Naive B cell (primary cell): ENCODE data around the gene SAMD7. TPM values are rescaled to one million over a fixed set of nuclear protein-coding genes. Genes with fewer than 3 reads are reported as not detected.

Experiments
- ATAC-seq, 2 donors: fragments of 150-1000 bp; cut with Tn5 transposase; 2 replicates each; pipeline ENCODE4 v1.10.0; 2021; ENCODE audit warnings: low read depth in 2 of 2, mild to moderate bottlenecking in 2 of 2, moderate library complexity in 2 of 2
- DNase-seq: peaks from one replicate; pipeline ENCODE4 v3.0.0; 2022
- H3K27ac Mint-ChIP-seq, 6 donors: one replicate each; pipeline ENCODE4 v1.8.0; 2020 to 2022; ENCODE audit warnings: mild to moderate bottlenecking in 6 of 6, mixed read lengths in 6 of 6, moderate library complexity in 5 of 6, inconsistent platforms in 2 of 6
- H3K27me3 Mint-ChIP-seq, 3 donors: one replicate each; pipeline ENCODE4 v1.8.0; 2021 to 2022; ENCODE audit warnings: mixed read lengths in 3 of 3, mild to moderate bottlenecking in 1 of 3
- H3K36me3 Mint-ChIP-seq, 2 donors: one replicate each; pipeline ENCODE4 v1.8.0; 2020 to 2022; ENCODE audit warnings: mixed read lengths in 2 of 2, inconsistent platforms in 1 of 2, mild to moderate bottlenecking in 1 of 2
- H3K4me1 Mint-ChIP-seq, 3 donors: one replicate each; pipeline ENCODE4 v1.8.0; 2020 to 2022; ENCODE audit warnings: mixed read lengths in 3 of 3, inconsistent platforms in 1 of 3, mild to moderate bottlenecking in 1 of 3, moderate library complexity in 1 of 3
- H3K4me3 Mint-ChIP-seq, 8 donors: one replicate each; pipeline ENCODE4 v1.8.0; 2020 to 2022; ENCODE audit warnings: mild to moderate bottlenecking in 8 of 8, mixed read lengths in 8 of 8, moderate library complexity in 8 of 8, inconsistent platforms in 2 of 8
- H3K9me3 Mint-ChIP-seq, 7 donors: one replicate each; pipeline ENCODE4 v1.8.0; 2020 to 2022; ENCODE audit warnings: mixed read lengths in 7 of 7, mild to moderate bottlenecking in 5 of 7, inconsistent platforms in 2 of 7, moderate library complexity in 1 of 7
- polyA plus RNA-seq, 6 donors: library from polyadenylated mRNA; unstranded; fragments of 300-500 nt; fragmentation: Illumina TruSeq; gene quantifications; one replicate each; pipeline ENCODE4 v1.2.3, GENCODE V29; 2021; ENCODE audit warnings: low read depth in 6 of 6

The SAMD7 gene
- polyA plus RNA-seq, 6 donors from 2014 or later = 0.11 to 0.17 TPM; not detected in 4

- DNase-seq = no peak
- Mint-ChIP-seq H3K27me3 (no peaks in the 10 kb centered on the region), H3K27ac (peak overlapping the region in 1 of 6 donors; percentile 65), H3K9me3 (no peaks in the 10 kb centered on the region), H3K4me3 (no peak overlapping the region), H3K4me1 (peaks cover 0 to 13% (median 7%) of the 10 kb centered on the region in 3 donors), H3K36me3 (no peaks in the 10 kb centered on the region)
- ATAC-seq = no peak
Measured at GRCh38 chr3:169880576-169881250, 30.7 kb upstream of the SAMD7 start.

- Mint-ChIP-seq H3K36me3 (no peaks in the 10 kb centered on the region), H3K27me3 (no peaks in the 10 kb centered on the region), H3K4me3 (peak overlapping the region in 1 of 8 donors; percentile 35), H3K9me3 (no peaks in the 10 kb centered on the region), H3K4me1 (peaks cover 0 to 8% (median 2%) of the 10 kb centered on the region in 3 donors), H3K27ac (no peak overlapping the region)
- DNase-seq (no peak), ATAC-seq (no peak)
Measured at GRCh38 chr3:169886671-169887070, 24.7 kb upstream of the SAMD7 start.

GRCh38 chr3:169891886-169892285 lies 19.5 kb upstream of the SAMD7 start:
- H3K9me3 Mint-ChIP-seq = no peaks in the 10 kb centered on the region
- no peaks in the 10 kb centered on the region for H3K36me3 Mint-ChIP-seq
- peaks cover 0 to 2% (median 0%) of the 10 kb centered on the region in 3 donors for H3K4me1 Mint-ChIP-seq
- H3K27me3 Mint-ChIP-seq = no peaks in the 10 kb centered on the region
- peak overlapping the region in 2 of 6 donors; percentile 15 for H3K27ac Mint-ChIP-seq
- DNase-seq (no peak), ATAC-seq (no peak)
- no peak overlapping the region for H3K4me3 Mint-ChIP-seq

- ATAC-seq (no peak), DNase-seq (no peak)
- H3K9me3 Mint-ChIP-seq = peaks cover 0 to under 1% (median 0%) of the 10 kb centered on the region in 7 donors
- no peaks in the 10 kb centered on the region for H3K27me3 Mint-ChIP-seq
- no peak overlapping the region for H3K4me3 Mint-ChIP-seq
- peaks cover 0 to 2% (median 0%) of the 10 kb centered on the region in 3 donors for H3K4me1 Mint-ChIP-seq
- no peak overlapping the region for H3K27ac Mint-ChIP-seq
- H3K36me3 Mint-ChIP-seq = peaks cover under 1 to 2% of the 10 kb centered on the region in 2 donors
Measured at GRCh38 chr3:169894110-169894509, 17.3 kb upstream of the SAMD7 start.

- Mint-ChIP-seq H3K4me3 (no peak overlapping the region), H3K27ac (no peak overlapping the region), H3K9me3 (peaks cover 0 to 6% (median 3%) of the 10 kb centered on the region in 7 donors), H3K36me3 (peaks cover 4 to 8% of the 10 kb centered on the region in 2 donors), H3K4me1 (peaks cover 0 to 2% (median 0%) of the 10 kb centered on the region in 3 donors), H3K27me3 (no peaks in the 10 kb centered on the region)
- DNase-seq (no peak), ATAC-seq (no peak)
Measured at GRCh38 chr3:169895072-169895471, 16.3 kb upstream of the SAMD7 start.

GRCh38 chr3:169897284-169897683 lies 14.1 kb upstream of the SAMD7 start:
- Mint-ChIP-seq H3K27ac (no peak overlapping the region), H3K4me3 (no peak overlapping the region), H3K4me1 (peaks cover 0 to 2% (median 0%) of the 10 kb centered on the region in 3 donors), H3K36me3 (peaks cover 4 to 22% of the 10 kb centered on the region in 2 donors), H3K9me3 (peaks cover 0 to 25% (median 19%) of the 10 kb centered on the region in 7 donors), H3K27me3 (no peaks in the 10 kb centered on the region)
- DNase-seq (no peak), ATAC-seq (no peak)

- H3K27me3 Mint-ChIP-seq = no peaks in the 10 kb centered on the region
- H3K4me1 Mint-ChIP-seq = no peaks in the 10 kb centered on the region
- H3K9me3 Mint-ChIP-seq = peaks cover 0 to 34% (median 25%) of the 10 kb centered on the region in 7 donors
- H3K36me3 Mint-ChIP-seq = peaks cover 4 to 22% of the 10 kb centered on the region in 2 donors
- no peak overlapping the region for H3K4me3 Mint-ChIP-seq
- H3K27ac Mint-ChIP-seq = no peak overlapping the region
- DNase-seq (no peak), ATAC-seq (no peak)
Measured at GRCh38 chr3:169901453-169901852, 9.9 kb upstream of the SAMD7 start.

- no peak overlapping the region for H3K27ac Mint-ChIP-seq
- no peaks in the 10 kb centered on the region for H3K27me3 Mint-ChIP-seq
- ATAC-seq (no peak), DNase-seq (no peak)
- H3K36me3 Mint-ChIP-seq = peaks cover 0 to 11% of the 10 kb centered on the region in 2 donors
- peaks cover 0 to 27% (median 17%) of the 10 kb centered on the region in 7 donors for H3K9me3 Mint-ChIP-seq
- H3K4me3 Mint-ChIP-seq = no peak overlapping the region
- H3K4me1 Mint-ChIP-seq = no peaks in the 10 kb centered on the region
Measured at GRCh38 chr3:169905404-169905803, 6.0 kb upstream of the SAMD7 start.

GRCh38 chr3:169907476-169907875 lies 3.9 kb upstream of the SAMD7 start:
- ATAC-seq (no peak), DNase-seq (no peak)
- H3K9me3 Mint-ChIP-seq = peaks cover 0 to 10% (median 2%) of the 10 kb centered on the region in 7 donors
- H3K4me1 Mint-ChIP-seq = no peaks in the 10 kb centered on the region
- no peaks in the 10 kb centered on the region for H3K27me3 Mint-ChIP-seq
- H3K4me3 Mint-ChIP-seq = peak overlapping the region in 1 of 8 donors; percentile 35
- H3K27ac Mint-ChIP-seq = peak overlapping the region in 1 of 6 donors; percentile 51
- no peaks in the 10 kb centered on the region for H3K36me3 Mint-ChIP-seq

GRCh38 chr3:169907944-169908343 lies 3.4 kb upstream of the SAMD7 start:
- Mint-ChIP-seq H3K36me3 (no peaks in the 10 kb centered on the region), H3K9me3 (peaks cover 0 to 7% (median under 1%) of the 10 kb centered on the region in 7 donors), H3K27ac (peak overlapping the region in 1 of 6 donors; percentile 51), H3K27me3 (no peaks in the 10 kb centered on the region), H3K4me1 (no peaks in the 10 kb centered on the region), H3K4me3 (peak overlapping the region in 1 of 8 donors; percentile 35)
- no peak for DNase-seq
- ATAC-seq = no peak

- H3K4me1 Mint-ChIP-seq = peaks cover 0 to 10% (median 4%) of the 10 kb centered on the region in 3 donors
- no peak for DNase-seq
- no peak overlapping the region for H3K27ac Mint-ChIP-seq
- no peaks in the 10 kb centered on the region for H3K27me3 Mint-ChIP-seq
- H3K4me3 Mint-ChIP-seq = no peak overlapping the region
- H3K9me3 Mint-ChIP-seq = no peaks in the 10 kb centered on the region
- no peak for ATAC-seq
- H3K36me3 Mint-ChIP-seq = no peaks in the 10 kb centered on the region
Measured at GRCh38 chr3:169913323-169913722, 2.0 kb downstream of the SAMD7 start.

GRCh38 chr3:169914321-169914720 lies 2.9 kb downstream of the SAMD7 start:
- ATAC-seq (no peak), DNase-seq (no peak)
- Mint-ChIP-seq H3K27ac (no peak overlapping the region), H3K9me3 (no peaks in the 10 kb centered on the region), H3K36me3 (no peaks in the 10 kb centered on the region), H3K4me1 (peaks cover 0 to 10% (median 4%) of the 10 kb centered on the region in 3 donors), H3K4me3 (no peak overlapping the region), H3K27me3 (no peaks in the 10 kb centered on the region)

GRCh38 chr3:169923189-169923588 lies 11.8 kb downstream of the SAMD7 start:
- DNase-seq (no peak), ATAC-seq (no peak)
- Mint-ChIP-seq H3K9me3 (no peaks in the 10 kb centered on the region), H3K27ac (peak overlapping the region in 1 of 6 donors; percentile 39), H3K4me1 (no peaks in the 10 kb centered on the region), H3K27me3 (no peaks in the 10 kb centered on the region), H3K36me3 (no peaks in the 10 kb centered on the region), H3K4me3 (no peak overlapping the region)

- ATAC-seq (no peak), DNase-seq (no peak)
- H3K36me3 Mint-ChIP-seq = no peaks in the 10 kb centered on the region
- no peaks in the 10 kb centered on the region for H3K27me3 Mint-ChIP-seq
- no peaks in the 10 kb centered on the region for H3K4me1 Mint-ChIP-seq
- no peak overlapping the region for H3K4me3 Mint-ChIP-seq
- no peaks in the 10 kb centered on the region for H3K9me3 Mint-ChIP-seq
- peak overlapping the region in 2 of 6 donors; percentile 22 to 27 for H3K27ac Mint-ChIP-seq
Measured at GRCh38 chr3:169923831-169924230, 12.5 kb downstream of the SAMD7 start.
